Astrocyte (in vitro differentiated cells and primary cell): ENCODE measurements around the gene PTPRN2.

Experiments used
- CTCF ChIP-seq: IDR thresholded peaks from 2 replicates; pipeline ENCODE4 v1.5.1; 2011; ENCODE audit warnings: low read depth, mild to moderate bottlenecking, inconsistent platforms, low read length, moderate library complexity; ENCODE audit not compliant: insufficient read depth
- EZH2 ChIP-seq: IDR thresholded peaks from 2 replicates; pipeline ENCODE4 v1.6.1; 2012; ENCODE audit warnings: mild to moderate bottlenecking, low read length, inconsistent platforms; ENCODE audit not compliant: insufficient read depth

GRCh38 chr7:158614700-158615099 is 27.1 kb upstream of the PTPRN2 start:
- TF ChIP-seq CTCF, result no peak
- TF ChIP-seq EZH2, result no peak
